ENCODE results near the gene PDIA6. TPM values are rescaled to one million over a fixed set of nuclear protein-coding genes. Genes with fewer than 3 reads are reported as not detected.
A peak's percentile ranks its signal among the peaks of the same experiment; 100 is the strongest.

Gene PDIA6
- total RNA-seq, 4 donors from 2014 or later: 35.2 to 90.3 (median 66.3) TPM

GRCh38 chr2:10793816-10794215 is 18.8 kb downstream of the PDIA6 start:
- H3K4me1 ChIP-seq: peaks cover 5 to 29% (median 17%) of the 10 kb centered on the region in 4 donors
- intact Hi-C loops (cut with DNase I; ENCODE audit: low total_unique reads): no loop called here
- H3K4me3 ChIP-seq: no peak overlapping the region
- in situ Hi-C loops (cut with MboI; ENCODE audit: low pct_ligation_motif_present in 1 of 4, low pct_unique_long_range_greater_than_20kb in 1 of 4, low sequenced_read_pairs in 3 of 4): no loop called here
- no peaks in the 10 kb centered on the region for H3K27me3 ChIP-seq
- DNase-seq: no peak
- 31% methylated on average over 1 of the region's 1 CpG; no CpG with 5 or more reads in 1 of the 2 donors for WGBS, 2 donors (ENCODE audit: low coverage in 1 of 2)
- H3K9me3 ChIP-seq: no peaks in the 10 kb centered on the region
- no peak for TF ChIP-seq CTCF (IDR thresholded peaks at IDR 0.05)
- TF ChIP-seq POLR2A (IDR thresholded peaks at IDR 0.05): no peak
- TF ChIP-seq POLR2AphosphoS5 (IDR thresholded peaks at IDR 0.05): no peak
- no peak for TF ChIP-seq EP300 (IDR thresholded peaks at IDR 0.05; ENCODE audit: low read depth)
- H3K27ac ChIP-seq: no peak overlapping the region
- peaks cover 0 to 38% (median 15%) of the 10 kb centered on the region in 4 donors for H3K36me3 ChIP-seq

GRCh38 chr2:10792660-10793400 is 19.8 kb downstream of the PDIA6 start:
- TF ChIP-seq POLR2A (IDR thresholded peaks at IDR 0.05) (no peak), EP300 (IDR thresholded peaks at IDR 0.05; ENCODE audit: low read depth) (no peak), CTCF (IDR thresholded peaks at IDR 0.05) (no peak)
- no peak overlapping the region for H3K4me3 ChIP-seq
- no peak for DNase-seq
- H3K27me3 ChIP-seq: no peaks in the 10 kb centered on the region
- in situ Hi-C loops (cut with MboI; ENCODE audit: low pct_ligation_motif_present in 1 of 4, low pct_unique_long_range_greater_than_20kb in 1 of 4, low sequenced_read_pairs in 3 of 4) (no loop called here), intact Hi-C loops (cut with DNase I; ENCODE audit: low total_unique reads) (no loop called here)
- H3K36me3 ChIP-seq: peaks cover 0 to 41% (median 17%) of the 10 kb centered on the region in 4 donors
- H3K27ac ChIP-seq: no peak overlapping the region
- 94% methylated on average over 17 of the region's 17 CpGs; no CpG with 5 or more reads in 1 of the 2 donors for WGBS, 2 donors (ENCODE audit: low coverage in 1 of 2)
- H3K4me1 ChIP-seq: peaks cover 5 to 29% (median 20%) of the 10 kb centered on the region in 4 donors
- no peaks in the 10 kb centered on the region for H3K9me3 ChIP-seq

GRCh38 chr2:10792001-10792634 is 20.5 kb downstream of the PDIA6 start:
- Histone ChIP-seq H3K9me3 (no peaks in the 10 kb centered on the region), H3K27me3 (no peaks in the 10 kb centered on the region), H3K4me1 (peaks cover 5 to 29% (median 20%) of the 10 kb centered on the region in 4 donors), H3K36me3 (peaks cover 0 to 47% (median 16%) of the 10 kb centered on the region in 4 donors), H3K27ac (no peak overlapping the region), H3K4me3 (no peak overlapping the region)
- WGBS, 2 donors (ENCODE audit: low coverage in 1 of 2): 60 to 65% methylated on average over 2 of the region's 2 CpGs
- DNase-seq: no peak
- TF ChIP-seq POLR2A (IDR thresholded peaks at IDR 0.05) (no peak), EP300 (IDR thresholded peaks at IDR 0.05; ENCODE audit: low read depth) (no peak), CTCF (IDR thresholded peaks at IDR 0.05) (no peak), POLR2AphosphoS5 (IDR thresholded peaks at IDR 0.05) (no peak)
- in situ Hi-C loops (cut with MboI; ENCODE audit: low pct_ligation_motif_present in 1 of 4, low pct_unique_long_range_greater_than_20kb in 1 of 4, low sequenced_read_pairs in 3 of 4): no loop called here
- intact Hi-C loops (cut with DNase I; ENCODE audit: low total_unique reads): no loop called here

GRCh38 chr2:10790228-10790973 is 22.2 kb downstream of the PDIA6 start:
- H3K4me1 ChIP-seq: peaks cover 5 to 29% (median 20%) of the 10 kb centered on the region in 4 donors
- DNase-seq: peak; percentile 41
- no peaks in the 10 kb centered on the region for H3K27me3 ChIP-seq
- TF ChIP-seq POLR2A (IDR thresholded peaks at IDR 0.05): no peak
- TF ChIP-seq EP300 (IDR thresholded peaks at IDR 0.05; ENCODE audit: low read depth): no peak
- no peak for TF ChIP-seq POLR2AphosphoS5 (IDR thresholded peaks at IDR 0.05)
- no peak for TF ChIP-seq CTCF (IDR thresholded peaks at IDR 0.05)
- peak overlapping the region in 1 of 4 donors; percentile 21 for H3K4me3 ChIP-seq
- H3K36me3 ChIP-seq: peaks cover 0 to 43% (median 17%) of the 10 kb centered on the region in 4 donors
- H3K9me3 ChIP-seq: no peaks in the 10 kb centered on the region
- peak overlapping the region; percentile 42 to 61 (median 56) for H3K27ac ChIP-seq
- in situ Hi-C loops (cut with MboI; ENCODE audit: low pct_ligation_motif_present in 1 of 4, low pct_unique_long_range_greater_than_20kb in 1 of 4, low sequenced_read_pairs in 3 of 4): no loop called here
- intact Hi-C loops (cut with DNase I; ENCODE audit: low total_unique reads): no loop called here
- WGBS, 2 donors (ENCODE audit: low coverage in 1 of 2): 38 to 61% methylated on average over 6 of the region's 6 CpGs
